ENCODE data around the gene C9orf43. TPM values are rescaled to one million over a fixed set of nuclear protein-coding genes. Genes with fewer than 3 reads are reported as not detected.
"Not testable (repeated sequence)": the region's sequence is repeated elsewhere in the genome, so short reads cannot be mapped to it uniquely, and the experiment has no call there.

The C9orf43 gene, protein sequence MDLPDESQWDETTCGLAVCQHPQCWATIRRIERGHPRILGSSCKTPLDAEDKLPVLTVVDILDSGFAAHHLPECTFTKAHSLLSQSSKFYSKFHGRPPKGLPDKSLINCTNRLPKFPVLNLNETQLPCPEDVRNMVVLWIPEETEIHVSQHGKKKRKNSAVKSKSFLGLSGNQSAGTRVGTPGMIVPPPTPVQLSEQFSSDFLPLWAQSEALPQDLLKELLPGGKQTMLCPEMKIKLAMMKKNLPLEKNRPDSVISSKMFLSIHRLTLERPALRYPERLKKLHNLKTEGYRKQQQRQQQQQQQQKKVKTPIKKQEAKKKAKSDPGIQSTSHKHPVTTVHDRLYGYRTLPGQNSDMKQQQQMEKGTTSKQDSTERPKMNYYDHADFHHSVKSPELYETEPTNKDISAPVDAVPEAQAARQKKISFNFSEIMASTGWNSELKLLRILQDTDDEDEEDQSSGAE
- under 1 TPM; 0.32 to 0.33 TPM for total RNA-seq
- long read RNA-seq, donor 1, result 0 reads
- long read RNA-seq, donor 2, partial matches to known transcripts, result 0 of 2 reads
- long read RNA-seq, donor 2, other reads (novel, unspliced or antisense), result 0 of 2 reads

DNA sequence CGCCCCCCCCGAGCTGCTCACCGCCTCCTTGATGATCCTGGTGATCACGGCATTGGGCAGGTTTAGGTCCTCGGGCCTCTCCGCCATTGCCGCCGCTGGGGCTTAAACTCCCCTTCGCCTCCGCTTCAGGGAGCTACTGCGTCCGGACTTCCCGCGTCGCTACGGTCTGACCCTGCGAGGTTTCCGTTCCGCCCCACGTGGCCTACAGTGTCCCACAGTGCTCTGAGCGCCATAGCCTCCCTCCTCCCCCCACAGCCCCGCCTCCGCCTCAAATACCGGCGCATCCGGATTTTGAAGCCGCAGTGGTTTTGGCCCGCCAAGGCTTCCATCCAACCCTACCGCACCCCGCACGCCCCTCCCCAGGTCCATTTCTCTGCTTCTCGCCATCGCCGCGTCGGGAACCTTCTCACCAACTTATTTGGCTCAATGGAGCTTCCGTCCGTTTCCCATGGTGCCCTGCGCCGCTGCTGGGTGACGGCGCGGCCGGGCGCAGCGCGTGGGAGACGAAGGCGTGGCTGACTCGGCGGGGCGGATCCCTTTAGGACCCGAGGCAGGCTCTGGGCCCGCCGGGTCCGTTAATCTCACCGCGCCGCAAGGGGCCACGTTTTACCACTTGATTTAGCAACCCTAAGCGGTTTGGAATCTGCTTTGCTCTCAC, at the start of gene C9orf43, which contains the start of gene POLE3:
Gene C9orf43, plus strand, starts transcription at position 541 of the 658 bp plus-strand sequence. CDS start 2,747 bp downstream, outside the sequence.
Gene POLE3, minus strand, starts transcription at position 469 of the 658 bp plus-strand sequence. Its CDS starts 382 bp downstream, at position 87.
- intact Hi-C loops (cut with DNase I), result no loop called here
- DNase-seq (ENCODE audit: low spot score), result peak; percentile 99

DNA sequence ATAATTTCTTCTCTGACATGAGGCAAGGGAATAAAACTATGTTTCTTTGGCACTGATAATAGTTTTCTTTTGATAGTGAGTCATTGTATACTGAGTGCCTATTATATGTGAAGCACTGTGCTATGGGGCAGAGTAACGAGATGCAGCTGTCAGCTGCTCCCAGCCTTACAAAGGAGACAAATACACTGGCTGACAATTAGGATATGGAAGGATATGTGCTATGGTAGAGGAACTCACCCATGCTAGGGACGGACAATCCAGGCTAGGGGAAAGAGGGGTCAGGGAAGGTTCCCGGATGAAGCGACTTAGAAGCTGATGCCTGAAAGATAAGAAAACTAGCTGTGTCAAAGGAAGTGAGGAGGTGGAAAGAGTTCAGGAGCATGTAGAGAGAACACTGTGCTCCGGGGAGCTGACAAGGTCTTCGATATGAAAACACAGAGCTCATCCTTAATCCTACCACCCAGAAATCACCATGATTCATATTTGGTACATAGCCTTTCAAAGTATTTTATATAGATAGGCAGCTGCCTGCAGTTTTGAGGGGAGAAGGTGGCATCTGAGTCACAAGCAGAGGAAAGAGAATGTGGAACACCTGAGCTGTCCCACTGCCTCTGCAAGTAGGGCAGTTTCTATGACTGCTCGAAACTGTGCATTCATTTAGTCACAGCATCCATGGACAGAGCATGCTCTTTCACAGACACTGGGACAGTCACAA, 49.1 kb upstream of the C9orf43 start:
- intact Hi-C loops (cut with DNase I), result no loop called here
- peak; percentile 10 for DNase-seq (ENCODE audit: low spot score)

DNA sequence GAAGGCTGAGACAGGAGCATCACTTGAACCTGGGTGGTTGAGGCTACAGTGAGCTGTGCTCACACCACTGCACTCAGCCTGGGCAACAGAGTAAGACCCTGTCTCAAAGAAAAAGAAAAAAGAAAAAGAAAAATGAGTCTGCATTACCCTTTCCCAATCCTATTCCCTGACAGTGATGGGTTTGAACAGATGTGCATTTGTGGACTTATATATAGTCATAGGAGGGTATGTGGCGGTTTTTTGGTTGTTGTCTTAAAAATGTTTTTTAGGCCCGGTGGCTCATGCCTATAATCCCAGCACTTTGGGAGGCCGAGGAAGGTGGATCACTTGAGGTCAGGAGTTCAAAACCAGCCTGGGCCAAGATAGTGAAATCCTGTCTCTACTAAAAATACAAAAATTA, 47.2 kb upstream of the C9orf43 start:
- DNase-seq (ENCODE audit: low spot score), result peak; percentile 26
- intact Hi-C loops (cut with DNase I), result no loop called here

DNA sequence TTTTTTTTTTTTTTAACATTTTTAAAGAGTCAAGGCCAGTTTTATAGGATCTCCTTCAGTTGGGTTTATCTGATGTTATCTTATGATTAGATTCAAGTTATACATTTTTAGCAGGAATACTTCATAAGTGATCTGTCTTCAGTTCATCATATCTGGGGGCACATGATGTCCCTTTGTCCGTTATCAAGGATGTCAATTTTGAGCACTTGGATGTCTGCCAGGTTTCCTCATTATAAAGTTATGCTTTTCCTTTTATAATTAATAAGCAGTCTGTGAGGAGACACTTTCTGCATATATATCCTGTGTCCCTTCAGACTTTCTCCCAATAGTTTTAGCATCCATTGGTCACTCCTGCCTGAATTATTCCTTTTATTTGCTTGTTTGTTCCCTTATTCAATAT, 45.6 kb upstream of the C9orf43 start:
- intact Hi-C loops (cut with DNase I), result no loop called here
- DNase-seq (ENCODE audit: low spot score), result no peak

DNA sequence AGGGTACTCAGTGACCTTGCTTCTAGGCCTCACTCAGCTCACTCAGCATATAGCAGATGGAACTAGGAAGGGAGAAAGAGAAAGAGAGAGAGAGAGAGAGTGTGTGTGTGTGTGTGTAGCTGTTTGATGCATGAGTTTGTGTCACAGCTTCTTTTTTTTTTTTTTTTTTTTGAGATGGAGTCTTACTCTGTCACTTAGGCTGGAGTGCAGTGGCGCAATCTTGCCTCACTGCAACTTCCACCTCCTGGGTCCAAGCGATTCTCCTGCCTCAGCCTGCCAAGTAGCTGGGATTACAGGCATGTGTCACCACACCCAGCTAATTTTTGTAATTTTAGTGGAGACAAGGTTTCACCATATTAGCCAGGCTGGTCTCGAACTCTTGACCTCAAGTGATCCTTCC, 44.9 kb upstream of the C9orf43 start:
- intact Hi-C loops (cut with DNase I), result not testable (repeated sequence)
- peak; percentile 78 for DNase-seq (ENCODE audit: low spot score)

DNA sequence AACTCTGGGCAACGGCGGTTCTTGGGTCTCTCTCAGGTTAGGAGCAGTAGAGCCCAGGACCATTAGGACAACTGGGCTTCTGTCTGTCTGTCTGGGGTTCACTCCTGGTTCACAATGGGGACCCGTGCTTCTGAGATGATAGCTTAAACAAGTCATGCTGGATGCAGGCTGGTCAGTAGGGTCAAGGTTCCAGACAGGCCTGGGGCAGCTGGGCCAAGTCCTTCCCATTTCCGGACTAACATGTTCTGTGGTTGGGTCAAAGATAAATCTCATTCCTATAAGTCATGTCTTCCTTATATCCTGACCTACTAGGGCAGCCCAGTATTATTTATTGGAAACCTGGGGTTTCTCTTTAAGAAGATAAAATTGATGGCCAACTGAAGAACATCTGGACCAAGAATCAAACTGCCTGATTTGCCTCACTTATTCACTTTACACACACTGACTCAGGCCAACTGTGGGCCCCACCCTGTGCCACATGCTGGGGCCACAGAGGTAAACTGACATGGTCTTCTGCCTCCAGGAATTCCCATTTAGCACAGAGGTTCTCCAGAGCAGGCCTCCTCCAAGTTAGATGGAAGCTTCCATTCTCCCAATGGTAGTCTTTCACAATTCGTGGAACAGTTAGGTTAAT, 42.1 kb upstream of the C9orf43 start:
- intact Hi-C loops (cut with DNase I), result no loop called here
- DNase-seq (ENCODE audit: low spot score), result peak; percentile 32

DNA sequence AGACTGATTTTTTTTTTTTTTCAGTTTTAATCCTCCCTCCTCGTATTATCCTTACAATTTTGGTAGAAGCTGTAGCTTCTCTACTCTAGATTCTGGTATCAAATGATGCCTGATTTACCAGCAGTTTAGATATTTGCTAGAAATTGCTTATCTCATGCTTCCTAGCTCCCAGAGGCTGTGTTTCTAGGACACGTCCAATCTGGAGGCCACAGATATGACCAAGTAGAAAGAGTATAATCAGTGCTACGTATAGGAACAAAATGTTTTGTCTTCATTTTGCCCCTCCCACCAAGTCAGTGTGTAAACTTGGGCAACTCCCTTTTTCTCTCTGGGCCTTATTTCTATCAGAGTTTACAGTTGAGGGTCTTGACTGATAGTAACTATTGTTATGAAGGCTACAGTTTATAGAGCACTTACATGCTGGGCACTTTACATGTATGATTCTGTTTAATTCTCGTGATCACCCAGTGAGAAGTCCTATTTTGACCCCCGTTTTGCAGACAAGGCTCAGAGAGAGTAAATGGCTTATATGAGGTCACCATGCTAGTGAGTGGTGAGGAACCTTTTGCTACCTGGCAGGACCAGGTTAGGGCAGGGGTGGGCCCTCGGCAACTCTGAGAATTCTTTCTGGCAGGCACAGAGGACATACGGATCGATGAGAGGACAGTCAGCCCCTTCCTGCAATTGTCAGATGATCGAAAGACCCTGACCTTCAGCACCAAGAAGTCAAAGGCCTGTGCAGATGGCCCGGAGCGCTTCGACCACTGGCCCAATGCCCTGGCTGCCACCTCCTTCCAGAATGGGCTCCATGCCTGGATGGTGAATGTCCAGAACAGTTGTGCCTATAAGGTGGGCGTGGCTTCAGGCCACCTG, 41.3 kb upstream of the C9orf43 start:
- peak; percentile 83 for DNase-seq (ENCODE audit: low spot score)
- intact Hi-C loops (cut with DNase I), result no loop called here

DNA sequence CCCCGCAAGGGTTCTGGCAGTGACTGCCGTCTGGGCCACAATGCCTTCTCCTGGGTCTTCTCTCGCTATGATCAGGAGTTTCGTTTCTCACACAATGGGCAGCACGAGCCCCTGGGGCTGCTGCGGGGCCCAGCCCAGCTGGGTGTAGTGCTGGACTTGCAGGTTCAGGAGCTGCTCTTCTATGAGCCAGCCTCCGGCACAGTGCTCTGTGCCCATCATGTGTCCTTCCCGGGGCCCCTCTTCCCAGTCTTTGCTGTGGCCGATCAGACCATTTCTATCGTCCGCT, 40.7 kb upstream of the C9orf43 start:
- intact Hi-C loops (cut with DNase I), result no loop called here
- DNase-seq (ENCODE audit: low spot score), result no peak

DNA sequence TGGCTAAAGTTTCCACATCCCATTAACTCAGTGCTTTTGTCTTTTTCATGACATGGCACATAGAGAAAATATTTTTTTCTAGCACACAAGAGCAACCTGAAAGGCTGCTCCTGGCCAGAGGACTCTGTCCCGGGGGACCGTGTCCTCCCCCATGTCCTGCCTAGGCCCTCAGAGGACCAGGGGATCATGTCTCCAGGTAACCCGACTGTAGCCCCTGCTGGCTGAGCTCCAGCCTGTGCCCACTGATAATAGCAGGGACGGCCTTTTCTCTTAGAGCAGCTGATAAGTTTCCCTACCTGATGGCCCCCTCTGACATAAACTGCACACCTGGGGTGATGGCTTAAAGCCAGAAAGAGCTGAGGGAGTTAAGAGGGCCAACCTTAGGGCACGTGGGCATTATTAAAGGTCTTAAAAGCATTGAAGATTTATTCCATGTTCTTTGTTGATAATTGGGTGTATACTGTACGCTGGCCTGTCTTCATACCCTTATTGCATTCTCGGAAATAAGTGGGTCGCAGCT, 39.7 kb upstream of the C9orf43 start:
- intact Hi-C loops (cut with DNase I), result no loop called here
- no peak for DNase-seq (ENCODE audit: low spot score)

DNA sequence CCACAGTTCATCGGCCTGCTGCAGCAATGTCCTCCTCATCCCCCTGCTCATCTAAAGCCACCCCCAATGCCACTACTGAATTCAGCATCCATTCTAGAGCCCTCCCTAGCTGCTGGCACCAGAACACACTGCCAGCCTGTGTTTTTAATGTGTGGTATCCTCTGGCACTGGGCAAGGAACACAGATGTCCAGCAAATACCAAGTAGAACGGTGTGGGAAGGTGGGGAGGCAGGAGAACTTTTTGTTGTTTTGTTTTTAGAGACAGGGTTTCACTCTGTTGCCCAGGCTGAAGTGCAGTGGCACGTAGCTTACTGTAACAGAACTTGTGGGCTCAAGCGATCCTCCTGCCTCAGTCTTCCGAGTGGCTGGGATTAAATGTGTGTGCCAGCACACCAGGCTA, 38.5 kb upstream of the C9orf43 start:
- no peak for DNase-seq (ENCODE audit: low spot score)
- intact Hi-C loops (cut with DNase I), result no loop called here

DNA sequence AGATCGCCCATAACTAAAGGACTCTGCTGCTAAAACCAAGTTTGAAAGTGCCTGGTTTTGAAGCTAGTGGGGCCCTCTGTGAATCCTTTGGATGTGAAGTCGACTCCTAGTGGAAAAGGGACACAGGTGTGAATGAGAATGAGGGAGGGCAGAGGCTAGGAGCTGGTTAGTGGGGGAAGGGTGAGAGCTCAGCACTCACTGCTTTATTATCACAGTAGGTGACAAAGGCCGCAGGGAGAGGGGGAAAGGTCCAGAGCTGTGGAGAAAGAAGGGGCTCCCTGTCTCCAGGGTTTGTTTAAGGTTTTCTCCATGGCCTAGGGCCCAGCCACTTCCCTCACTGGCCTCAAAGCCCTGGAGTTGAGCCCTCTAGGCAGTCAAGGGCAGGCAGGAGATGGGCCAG, 37.3 kb upstream of the C9orf43 start:
- intact Hi-C loops (cut with DNase I), result no loop called here
- peak; percentile 32 for DNase-seq (ENCODE audit: low spot score)

DNA sequence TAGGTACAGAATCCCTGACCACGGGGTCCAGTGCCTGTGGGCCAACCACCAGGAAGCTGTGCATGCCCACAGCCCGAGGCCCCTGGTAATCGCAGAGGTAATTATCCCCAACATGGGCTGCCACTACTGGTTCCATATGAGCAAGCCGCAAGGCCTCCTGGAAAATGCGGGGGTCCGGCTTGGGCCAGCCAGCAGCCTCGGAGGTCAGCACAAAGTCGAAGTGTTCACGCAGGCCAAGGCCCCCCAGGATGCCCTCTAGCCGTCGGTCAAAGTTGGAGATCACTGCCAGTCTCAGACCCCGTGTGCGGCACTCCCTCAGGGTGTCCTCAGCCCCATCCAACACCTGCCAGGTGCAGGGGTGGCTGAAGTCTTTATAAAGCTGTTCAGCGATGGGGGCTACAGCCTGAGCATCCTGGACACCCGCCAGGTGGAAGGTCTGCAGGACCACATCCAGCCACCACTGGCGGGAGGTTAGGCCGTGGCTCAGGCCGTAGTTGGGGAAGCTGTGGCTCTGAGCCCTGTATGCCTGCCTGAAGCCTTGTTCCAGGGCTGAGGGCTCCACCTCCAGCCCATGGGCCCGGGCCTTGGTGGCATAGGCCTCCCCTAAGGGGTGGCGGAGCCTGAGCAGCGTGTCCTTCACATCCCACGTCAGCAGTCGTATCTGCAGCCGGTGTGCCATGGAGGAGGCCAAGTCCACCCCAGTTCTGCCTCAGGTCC, 36.7 kb upstream of the C9orf43 start:
- peak; percentile 77 for DNase-seq (ENCODE audit: low spot score)
- intact Hi-C loops (cut with DNase I), result loop anchor here in 1 of 2 donors (2.0 kb wide), 1 partner anchor 29 kb away; no protein-coding TSS in a partner anchor

DNA sequence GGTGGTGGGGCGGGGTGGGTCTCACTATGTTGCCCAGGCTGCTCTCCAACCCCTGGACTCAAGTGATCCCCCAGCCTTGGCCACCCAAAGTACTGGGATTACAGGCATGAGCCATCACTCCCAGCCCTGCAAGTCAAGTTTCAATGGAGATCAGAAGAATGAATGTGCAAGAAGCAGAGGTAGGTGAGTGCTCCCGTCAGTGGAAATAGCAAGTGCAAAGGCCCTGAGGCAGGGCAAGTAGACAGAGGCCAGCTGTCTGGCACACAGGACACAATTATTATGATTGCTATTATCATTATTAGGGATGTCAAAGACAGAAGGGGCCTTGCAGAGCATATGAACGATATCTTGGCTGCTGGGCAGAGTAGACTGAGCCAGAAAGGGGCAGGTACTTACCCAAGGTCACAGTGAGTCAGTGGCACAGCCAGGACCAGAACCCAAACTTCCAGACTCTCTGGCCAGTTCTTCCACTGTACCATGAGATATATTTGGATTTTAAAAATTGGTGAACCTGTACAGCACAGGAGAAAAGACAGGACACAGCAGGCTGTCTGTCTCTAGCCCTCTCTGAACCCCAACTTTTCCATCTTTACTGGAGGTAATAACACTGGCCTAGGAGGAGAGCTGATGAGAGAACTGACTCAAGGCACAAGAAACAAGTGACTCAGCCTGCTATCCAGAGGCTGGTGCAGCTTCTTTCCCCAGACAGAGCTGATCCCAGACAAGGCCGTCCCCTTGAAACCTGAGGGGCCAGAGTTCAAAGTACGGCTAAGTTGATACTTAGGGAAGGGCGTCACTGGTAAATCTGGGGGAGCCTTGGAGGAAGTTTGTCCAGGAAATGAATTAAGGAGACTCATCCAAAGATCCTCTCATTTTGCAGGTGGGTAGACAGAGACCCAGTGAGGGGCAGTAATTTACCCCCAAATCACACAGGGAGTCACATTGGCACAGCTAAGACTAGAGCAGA, 35.2 kb upstream of the C9orf43 start:
- intact Hi-C loops (cut with DNase I), result loop anchor here in 1 of 2 donors (2.0 to 5.0 kb wide), 2 partner anchors 31 to 1087 kb away; no protein-coding TSS in a partner anchor
- DNase-seq (ENCODE audit: low spot score), result no peak

DNA sequence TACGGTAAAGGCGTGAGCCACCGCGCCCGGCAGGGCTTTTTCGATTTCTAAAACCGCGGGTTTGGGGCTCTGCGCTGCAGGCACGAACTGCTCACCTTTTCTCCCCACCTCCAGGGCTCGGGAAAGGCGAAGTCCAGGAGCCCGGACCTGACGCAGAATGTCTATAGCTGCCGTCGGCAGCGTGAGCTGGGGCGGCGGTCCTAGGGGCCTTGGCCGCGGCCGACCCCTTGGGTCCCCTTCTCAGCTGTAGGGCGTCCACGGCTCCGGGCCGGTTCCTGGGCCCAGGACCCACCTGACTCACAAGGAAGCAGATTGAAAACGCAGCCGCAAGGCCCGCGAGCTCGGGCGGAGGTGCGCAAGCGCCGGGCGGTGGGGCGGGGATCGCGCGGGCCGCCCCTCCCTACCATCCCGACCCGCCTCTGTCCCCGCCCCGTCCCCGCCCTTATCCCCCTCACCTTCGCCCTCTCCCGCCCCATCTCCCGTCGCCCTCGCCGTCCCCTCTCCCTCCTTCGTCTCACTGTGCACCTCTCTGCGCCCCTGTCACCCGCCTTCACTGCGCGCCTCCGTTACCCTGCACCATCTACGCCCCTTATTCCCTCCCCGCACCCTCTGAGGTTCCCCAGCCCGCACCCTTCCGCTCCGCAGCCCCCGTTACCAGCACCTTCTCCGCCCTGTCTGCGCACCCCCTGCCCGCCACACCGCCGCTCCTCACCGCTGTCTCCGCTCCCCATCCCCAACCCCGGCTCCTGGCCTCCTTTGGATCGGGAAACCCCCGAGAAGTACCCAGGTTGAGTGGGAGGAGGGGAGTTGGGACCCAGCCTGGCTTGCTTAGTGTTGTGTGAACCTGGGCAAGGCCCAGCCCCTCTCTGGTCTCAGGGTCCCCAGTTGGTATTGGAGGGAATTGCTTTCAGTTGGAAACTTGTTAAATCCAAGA, 33.6 kb upstream of the C9orf43 start, which contains the start of gene HDHD3:
Gene HDHD3, minus strand, starts transcription at position 353 of the 934 bp plus-strand sequence. CDS start 2,632 bp downstream, outside the sequence.
- intact Hi-C loops (cut with DNase I), result loop anchor here in 1 of 2 donors (5.0 kb wide), 1 partner anchor 1085 kb away; no protein-coding TSS in a partner anchor
- peak; percentile 93 for DNase-seq (ENCODE audit: low spot score)
